ENCODE data around the gene BHLHE40. TPM values are rescaled to one million over a fixed set of nuclear protein-coding genes. Genes with fewer than 3 reads are reported as not detected.

Gene BHLHE40
- polyA plus RNA-seq, 2 of the 4 experiments (the other 2 are of a cell fraction), result 102 to 160 TPM

- DNase-seq (ENCODE audit: low read depth in 1 of 2, low spot score in 1 of 2) (peak; percentile 94 to 98), FAIRE-seq (no peak), ATAC-seq (peak; percentile 65 to 77)
- WGBS (ENCODE audit: missing lambda C conversion rate), result 2% methylated on average over 30 of the region's 76 CpGs
- Histone ChIP-seq H3K4me2 (peak overlapping the region; percentile 88), H3K27ac (peak overlapping the region; percentile 96 to 98), H3K4me1 (peaks cover 18% of the 10 kb centered on the region), H3K9me3 (no peaks in the 10 kb centered on the region), H3K4me3 (peak overlapping the region; percentile 88)
- CTCF ChIA-PET, result interaction anchor here (0.5 to 17.8 kb wide), 9 partner anchors 46 to 292 kb away, joined by 3 to 602 read pairs (median 4); no protein-coding TSS in a partner anchor
- POLR2A ChIA-PET, result interaction anchor here (0.6 to 13.9 kb wide), 25 partner anchors 9 to 485 kb away, joined by 3 to 367 read pairs (median 7); partner anchors contain the start of gene ITPR1
- TF ChIP-seq SMC3 (IDR thresholded peaks at IDR 0.05) (peak; percentile 16; the same call in 1 of the 3 replicates), MAZ (IDR thresholded peaks at IDR 0.05; ENCODE audit: borderline replicate concordance, low read depth, low read length) (peak; percentile 95), FOSL2 (IDR thresholded peaks at IDR 0.05) (no peak), FOSL2 (CRISPR knock-in tag; IDR thresholded peaks at IDR 0.05) (peak; percentile 56), HOXB5 (CRISPR knock-in tag; IDR thresholded peaks at IDR 0.05) (peak; percentile 81), PBX3 (IDR thresholded peaks at IDR 0.05) (peak; percentile 71), TP53 (CRISPR knock-in tag; IDR thresholded peaks at IDR 0.05) (no peak), ELK1 (IDR thresholded peaks at IDR 0.05; ENCODE audit: low read depth, low read length) (no peak), KDM5A (IDR thresholded peaks at IDR 0.05) (no peak), HEYL (CRISPR knock-in tag; IDR thresholded peaks at IDR 0.05) (peak; percentile 74; the same call in 1 of the 2 replicates), PHF8 (IDR thresholded peaks at IDR 0.05; ENCODE audit: borderline replicate concordance, low read depth) (peak; percentile 40; the same call in 1 of the 2 replicates), BHLHE40 (IDR thresholded peaks at IDR 0.05; ENCODE audit: low read depth, low read length) (peak; percentile 88), EP300 (IDR thresholded peaks at IDR 0.05) (no peak; a peak in 1 of 5 replicates), POLR2A (IDR thresholded peaks at IDR 0.05; ENCODE audit: low read length) (peak; percentile 6; the same call in 1 of the 2 replicates), NFE2L2 (conservative IDR thresholded peaks at IDR 0.05; ENCODE audit: low read length) (no peak), JUN (IDR thresholded peaks at IDR 0.05) (peak in 1 of 2 experiments; percentile 78; a peak in 3 of 5 replicates), HMGXB4 (CRISPR knock-in tag; IDR thresholded peaks at IDR 0.05; ENCODE audit: borderline replicate concordance) (no peak), TFCP2L1 (CRISPR knock-in tag; IDR thresholded peaks at IDR 0.05) (peak; percentile 64), NPAS2 (CRISPR knock-in tag; IDR thresholded peaks at IDR 0.05; ENCODE audit: borderline replicate concordance) (peak; percentile 87), SREBF2 (IDR thresholded peaks at IDR 0.05) (no peak), FOXS1 (CRISPR knock-in tag; IDR thresholded peaks at IDR 0.05) (no peak), MYC (IDR thresholded peaks at IDR 0.05; ENCODE audit: borderline replicate concordance, low read length) (peak; percentile 55), JUNB (IDR thresholded peaks at IDR 0.05) (peak; percentile 73; the same call in 1 of the 2 replicates), BCL3 (IDR thresholded peaks at IDR 0.05) (peak; percentile 55; the same call in 2 of the 3 replicates), ATOH8 (CRISPR knock-in tag; IDR thresholded peaks at IDR 0.05; ENCODE audit: low read depth) (peak; percentile 44; the same call in 1 of the 2 replicates), NR3C1 (IDR thresholded peaks at IDR 0.05) (no peak), CHD4 (IDR thresholded peaks at IDR 0.05; ENCODE audit: borderline replicate concordance) (no peak), USF2 (IDR thresholded peaks at IDR 0.05) (peak; percentile 74), CHD2 (IDR thresholded peaks at IDR 0.05; ENCODE audit: low read length, partially characterized antibody) (peak; percentile 53), RCOR1 (IDR thresholded peaks at IDR 0.05; ENCODE audit: low read depth, low read length) (0 out of 2 replicates have a peak, but pooled peaks have one; percentile 5), FOSB (CRISPR knock-in tag; IDR thresholded peaks at IDR 0.05) (peak; percentile 3; the same call in 1 of the 2 replicates), CBX2 (IDR thresholded peaks at IDR 0.05; ENCODE audit: borderline replicate concordance, low read depth) (no peak), ZFP36 (IDR thresholded peaks at IDR 0.05; ENCODE audit: borderline replicate concordance, partially characterized antibody) (no peak), POLR2AphosphoS2 (conservative IDR thresholded peaks at IDR 0.05; ENCODE audit: low read length) (no peak), GATA3 (IDR thresholded peaks at IDR 0.05; ENCODE audit: borderline replicate concordance) (peak; percentile 89)
Observed at GRCh38 chr3:4978204-4978965, 852 bp upstream of the BHLHE40 start.
